ENCODE data around the gene PCCA.

PCCA gene

GRCh38 chr13:100439247-100439970 lies 350.5 kb downstream of the PCCA start:
- DNase-seq = no peak

GRCh38 chr13:100440751-100441425 lies 352.0 kb downstream of the PCCA start:
- DNase-seq = no peak

GRCh38 chr13:100442095-100442832 lies 353.4 kb downstream of the PCCA start:
- DNase-seq = no peak

- DNase-seq = no peak
Observed at GRCh38 chr13:100443278-100443997, 354.5 kb downstream of the PCCA start.

- DNase-seq = no peak
Observed at GRCh38 chr13:100443998-100444328, 355.1 kb downstream of the PCCA start.

- no peak for DNase-seq
Observed at GRCh38 chr13:100447831-100448230, 358.9 kb downstream of the PCCA start.

GRCh38 chr13:100451923-100452322 lies 363.0 kb downstream of the PCCA start:
- DNase-seq = no peak

- DNase-seq = no peak
Observed at GRCh38 chr13:100454876-100455275, 366.0 kb downstream of the PCCA start.

GRCh38 chr13:100458673-100459072 lies 369.8 kb downstream of the PCCA start:
- DNase-seq = no peak

GRCh38 chr13:100459747-100460146 lies 370.9 kb downstream of the PCCA start:
- DNase-seq = no peak

- DNase-seq = no peak
Observed at GRCh38 chr13:100460266-100460665, 371.4 kb downstream of the PCCA start.

- no peak for DNase-seq
Observed at GRCh38 chr13:100460791-100461190, 371.9 kb downstream of the PCCA start.

- no peak for DNase-seq
Observed at GRCh38 chr13:100461309-100462030, 372.6 kb downstream of the PCCA start.

- DNase-seq = no peak
Observed at GRCh38 chr13:100464006-100464405, 375.1 kb downstream of the PCCA start.

- no peak for DNase-seq
Observed at GRCh38 chr13:100465558-100465957, 376.7 kb downstream of the PCCA start.

GRCh38 chr13:100470866-100471505 lies 382.1 kb downstream of the PCCA start:
- DNase-seq = no peak

- no peak for DNase-seq
Observed at GRCh38 chr13:100473087-100473486, 384.2 kb downstream of the PCCA start.

GRCh38 chr13:100473501-100474044 lies 384.7 kb downstream of the PCCA start:
- no peak for DNase-seq

GRCh38 chr13:100476963-100477362 lies 388.1 kb downstream of the PCCA start:
- no peak for DNase-seq

- DNase-seq = no peak
Observed at GRCh38 chr13:100478107-100478809, 389.4 kb downstream of the PCCA start.

GRCh38 chr13:100480676-100481075 lies 391.8 kb downstream of the PCCA start:
- no peak for DNase-seq
